ENCODE results near the gene MAPK4.

The MAPK4 gene

GRCh38 chr18:50719471-50720324 lies 159.8 kb downstream of the MAPK4 start:
- DNase-seq (ENCODE audit: low spot score): no peak
- FAIRE-seq: no peak

- DNase-seq (ENCODE audit: low spot score): no peak
- FAIRE-seq: no peak
Measured at GRCh38 chr18:50720325-50720674, 160.4 kb downstream of the MAPK4 start.

- no peak for DNase-seq (ENCODE audit: low spot score)
- no peak for FAIRE-seq
Measured at GRCh38 chr18:50721006-50721405, 161.1 kb downstream of the MAPK4 start.

GRCh38 chr18:50721451-50722120 lies 161.7 kb downstream of the MAPK4 start:
- DNase-seq (ENCODE audit: low spot score): no peak
- FAIRE-seq: no peak

- FAIRE-seq (no peak), DNase-seq (ENCODE audit: low spot score) (no peak)
Measured at GRCh38 chr18:50722311-50722710, 162.4 kb downstream of the MAPK4 start.

GRCh38 chr18:50724751-50725151 lies 164.9 kb downstream of the MAPK4 start:
- DNase-seq (ENCODE audit: low spot score) (no peak), FAIRE-seq (no peak)

- DNase-seq (ENCODE audit: low spot score) (no peak), FAIRE-seq (no peak)
Measured at GRCh38 chr18:50726960-50727589, 167.2 kb downstream of the MAPK4 start.

- DNase-seq (ENCODE audit: low spot score) (no peak), FAIRE-seq (no peak)
Measured at GRCh38 chr18:50727721-50728471, 168.0 kb downstream of the MAPK4 start.

- DNase-seq (ENCODE audit: low spot score) (no peak), FAIRE-seq (no peak)
Measured at GRCh38 chr18:50729376-50729775, 169.5 kb downstream of the MAPK4 start.

GRCh38 chr18:50729986-50730385 lies 170.1 kb downstream of the MAPK4 start:
- DNase-seq (ENCODE audit: low spot score) (no peak), FAIRE-seq (no peak)

- DNase-seq (ENCODE audit: low spot score) (no peak), FAIRE-seq (no peak)
Measured at GRCh38 chr18:50734342-50734741, 174.5 kb downstream of the MAPK4 start.

- FAIRE-seq: no peak
- no peak for DNase-seq (ENCODE audit: low spot score)
Measured at GRCh38 chr18:50734886-50735285, 175.0 kb downstream of the MAPK4 start.

- DNase-seq (ENCODE audit: low spot score): no peak
- FAIRE-seq: no peak
Measured at GRCh38 chr18:50737127-50737526, 177.2 kb downstream of the MAPK4 start.

- DNase-seq (ENCODE audit: low spot score) (no peak), FAIRE-seq (no peak)
Measured at GRCh38 chr18:50738098-50738757, 178.3 kb downstream of the MAPK4 start.

- DNase-seq (ENCODE audit: low spot score) (no peak), FAIRE-seq (no peak)
Measured at GRCh38 chr18:50742952-50743351, 183.1 kb downstream of the MAPK4 start.

GRCh38 chr18:50744253-50744652 lies 184.4 kb downstream of the MAPK4 start:
- no peak for FAIRE-seq
- no peak for DNase-seq (ENCODE audit: low spot score)

GRCh38 chr18:50745945-50746344 lies 186.1 kb downstream of the MAPK4 start:
- no peak for FAIRE-seq
- no peak for DNase-seq (ENCODE audit: low spot score)

- no peak for FAIRE-seq
- DNase-seq (ENCODE audit: low spot score): no peak
Measured at GRCh38 chr18:50747849-50748242, 188.0 kb downstream of the MAPK4 start.

- DNase-seq (ENCODE audit: low spot score): no peak
Measured at GRCh38 chr18:50748243-50749229, 188.6 kb downstream of the MAPK4 start.

GRCh38 chr18:50749421-50749820 lies 189.5 kb downstream of the MAPK4 start:
- DNase-seq (ENCODE audit: low spot score) (no peak), FAIRE-seq (no peak)

More at GRCh38 chr18:50748243-50749229, 188.6 kb downstream of the MAPK4 start:
- FAIRE-seq: no peak
